GM12872 (cell line): ENCODE results near the gene VAV2.

Source experiments
- TF ChIP-seq, protein P1 (sequence below): IDR thresholded peaks from 3 replicates; pipeline ENCODE4 v1.5.1; 2011; ENCODE audit warnings: low read depth, mild to moderate bottlenecking, low read length, moderate library complexity; ENCODE audit not compliant: insufficient read depth

Gene VAV2

GRCh38 chr9:133828338-133828997 lies 163.7 kb downstream of the VAV2 start:
- TF ChIP-seq, protein P1, sequence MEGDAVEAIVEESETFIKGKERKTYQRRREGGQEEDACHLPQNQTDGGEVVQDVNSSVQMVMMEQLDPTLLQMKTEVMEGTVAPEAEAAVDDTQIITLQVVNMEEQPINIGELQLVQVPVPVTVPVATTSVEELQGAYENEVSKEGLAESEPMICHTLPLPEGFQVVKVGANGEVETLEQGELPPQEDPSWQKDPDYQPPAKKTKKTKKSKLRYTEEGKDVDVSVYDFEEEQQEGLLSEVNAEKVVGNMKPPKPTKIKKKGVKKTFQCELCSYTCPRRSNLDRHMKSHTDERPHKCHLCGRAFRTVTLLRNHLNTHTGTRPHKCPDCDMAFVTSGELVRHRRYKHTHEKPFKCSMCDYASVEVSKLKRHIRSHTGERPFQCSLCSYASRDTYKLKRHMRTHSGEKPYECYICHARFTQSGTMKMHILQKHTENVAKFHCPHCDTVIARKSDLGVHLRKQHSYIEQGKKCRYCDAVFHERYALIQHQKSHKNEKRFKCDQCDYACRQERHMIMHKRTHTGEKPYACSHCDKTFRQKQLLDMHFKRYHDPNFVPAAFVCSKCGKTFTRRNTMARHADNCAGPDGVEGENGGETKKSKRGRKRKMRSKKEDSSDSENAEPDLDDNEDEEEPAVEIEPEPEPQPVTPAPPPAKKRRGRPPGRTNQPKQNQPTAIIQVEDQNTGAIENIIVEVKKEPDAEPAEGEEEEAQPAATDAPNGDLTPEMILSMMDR, result no peak

- TF ChIP-seq, protein P1, result no peak
Observed at GRCh38 chr9:133826289-133827085, 165.6 kb downstream of the VAV2 start.

DNA sequence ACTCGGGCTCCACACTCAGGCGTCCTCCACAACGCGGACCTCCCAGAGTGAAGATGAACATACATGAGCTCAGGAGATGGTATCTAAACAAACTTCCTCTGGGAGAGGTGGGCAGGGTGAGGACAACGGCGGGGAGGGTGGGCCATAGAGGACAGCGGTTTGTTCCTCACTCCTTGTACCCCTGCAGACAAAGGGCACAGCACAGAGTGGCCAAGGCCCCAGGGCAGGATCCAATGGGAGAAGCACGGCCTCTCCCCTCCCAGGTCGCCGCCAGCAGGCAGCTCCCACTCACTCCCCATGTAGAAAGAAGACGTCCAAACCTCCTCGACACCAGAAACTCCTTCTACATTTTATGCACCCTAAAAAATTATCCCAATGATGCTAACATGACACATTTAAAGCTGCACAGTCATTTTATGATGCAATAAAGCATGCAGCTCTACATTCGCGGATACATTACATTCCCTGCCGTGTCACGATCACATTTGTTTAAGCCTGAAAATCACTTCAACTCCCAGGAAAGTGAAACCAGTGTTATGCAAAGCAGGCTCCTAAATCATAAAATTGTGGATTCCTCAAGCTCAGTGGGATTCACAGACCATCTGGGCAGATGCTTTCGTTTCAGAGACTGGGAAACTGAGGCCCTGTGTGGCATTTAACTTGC lies 166.4 kb downstream of the VAV2 start:
- TF ChIP-seq, protein P1, result no peak

- TF ChIP-seq, protein P1, result no peak
Observed at GRCh38 chr9:133824802-133825186, 167.3 kb downstream of the VAV2 start.

- TF ChIP-seq, protein P1, result peak; percentile 15; the same call in 1 of the 3 replicates
Observed at GRCh38 chr9:133824106-133824801, 167.9 kb downstream of the VAV2 start.

- TF ChIP-seq, protein P1, result no peak
Observed at GRCh38 chr9:133823189-133824105, 168.7 kb downstream of the VAV2 start.
